HG02840 (cell line): ENCODE measurements around the gene SLC7A1.
A peak's percentile ranks its signal among the peaks of the same experiment; 100 is the strongest.

ENCODE experiments used
- ATAC-seq: cut with Tn5 transposase; IDR thresholded peaks from one replicate; pipeline ENCODE4 v1.9.1; 2021; ENCODE audit warnings: mild to moderate bottlenecking, moderate library complexity, moderate number of reproducible peaks; ENCODE audit not compliant: unreplicated experiment, low FRiP score

Gene SLC7A1

DNA sequence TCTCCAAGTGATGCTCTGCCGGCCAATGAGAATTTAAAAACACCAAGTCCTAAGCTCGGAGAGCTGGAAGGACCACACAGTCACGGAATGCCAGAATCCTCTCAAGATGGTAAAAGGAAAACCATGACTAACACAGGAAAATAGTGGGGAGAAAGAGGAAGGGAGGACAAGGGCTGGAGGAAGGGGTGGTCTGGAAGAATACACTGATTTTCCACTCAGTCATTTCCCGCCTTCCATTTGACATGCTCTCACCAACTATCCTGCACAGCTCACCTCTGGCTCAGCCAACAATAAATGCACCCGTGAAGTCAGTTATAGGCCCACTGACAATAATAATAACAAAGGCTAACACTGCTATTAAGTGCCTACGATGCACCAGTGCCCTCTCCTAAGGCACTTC, 31.5 kb downstream of the SLC7A1 start:
- ATAC-seq = no peak

DNA sequence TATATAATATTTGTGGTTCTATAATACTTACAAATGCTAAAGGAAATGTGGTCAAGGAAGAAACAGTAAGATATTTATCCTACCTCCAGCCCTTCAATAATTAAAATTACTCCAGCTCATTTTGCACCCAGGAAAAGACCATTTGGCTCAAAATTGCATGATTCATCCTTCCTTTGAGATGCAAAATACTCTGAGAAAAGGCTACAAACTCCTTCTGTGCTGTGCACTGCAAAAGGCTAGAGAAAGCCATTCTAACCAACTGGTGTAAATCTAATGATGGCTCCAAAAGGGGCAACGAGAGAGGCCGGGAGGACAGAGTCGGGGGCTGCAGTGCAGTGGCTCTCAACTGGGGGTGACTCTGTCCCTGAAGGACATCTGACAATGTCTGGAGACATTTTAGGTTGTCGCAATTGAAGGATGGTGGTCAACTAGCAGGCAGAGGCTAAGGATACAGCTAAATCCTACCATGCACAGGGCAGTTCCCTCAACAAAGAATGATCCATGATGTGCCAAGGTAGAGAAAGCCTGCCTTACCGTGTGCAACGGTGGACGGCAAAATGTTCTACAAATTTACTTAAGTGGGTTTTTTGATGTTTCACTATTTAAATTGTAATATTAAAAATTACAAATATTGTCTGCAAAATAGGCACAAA, 32.6 kb downstream of the SLC7A1 start:
- no peak for ATAC-seq

DNA sequence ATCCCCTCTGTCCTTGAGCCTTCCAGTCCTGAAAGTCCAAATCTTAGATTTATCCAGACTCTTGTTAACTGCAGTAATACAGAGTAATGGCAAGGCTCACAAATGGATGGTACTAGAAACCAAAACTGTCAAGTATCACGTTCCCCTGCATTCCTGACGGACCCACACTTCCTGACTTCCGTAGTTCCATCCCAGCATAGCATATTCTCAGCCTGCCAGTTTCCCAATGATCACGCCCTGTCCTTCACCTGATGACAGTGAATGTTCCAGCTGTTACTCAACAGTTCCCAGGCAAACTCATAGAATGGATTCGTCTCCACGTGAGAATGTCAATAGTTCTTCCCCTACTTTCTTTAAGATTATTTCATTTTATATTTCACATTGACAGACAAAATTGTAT, 33.6 kb downstream of the SLC7A1 start:
- no peak for ATAC-seq

DNA sequence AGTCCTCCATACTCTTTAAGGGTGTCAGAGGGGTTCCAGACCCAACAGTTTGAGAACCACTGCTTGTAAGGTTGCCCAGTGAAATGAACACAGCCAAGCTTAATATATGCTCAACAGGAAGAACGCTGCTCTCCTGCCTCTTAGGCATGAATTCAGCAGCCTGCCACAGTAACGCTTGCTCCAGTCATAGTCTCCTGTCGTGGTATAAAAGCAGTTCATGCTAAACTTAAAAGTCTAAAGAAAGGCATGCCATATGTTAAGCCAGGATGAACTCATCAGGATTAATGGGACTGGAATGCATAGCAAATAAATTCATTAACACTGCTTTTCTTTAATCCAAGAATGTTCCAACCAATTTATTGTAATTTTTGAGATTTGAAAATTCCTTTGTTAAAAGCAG, 38.7 kb downstream of the SLC7A1 start:
- ATAC-seq = no peak

DNA sequence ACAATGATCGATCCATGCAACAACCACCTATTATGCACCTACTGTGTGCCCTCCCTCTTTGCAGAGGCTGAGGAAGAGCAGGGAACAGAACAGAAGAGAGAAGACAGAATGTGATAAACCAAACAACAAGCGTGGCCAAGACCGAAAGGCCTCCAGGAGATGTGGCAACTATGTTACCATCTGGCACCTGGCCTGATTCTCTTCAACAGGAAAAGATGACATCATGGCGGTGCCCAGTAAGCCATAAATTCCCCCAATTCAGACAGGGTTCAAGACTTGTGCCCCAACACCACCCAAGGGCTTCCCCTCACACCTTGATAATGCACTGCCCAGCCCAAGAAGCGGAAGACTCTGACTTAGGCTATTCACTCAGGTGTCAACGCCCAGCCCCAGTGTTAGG, 44.3 kb downstream of the SLC7A1 start:
- ATAC-seq = no peak

DNA sequence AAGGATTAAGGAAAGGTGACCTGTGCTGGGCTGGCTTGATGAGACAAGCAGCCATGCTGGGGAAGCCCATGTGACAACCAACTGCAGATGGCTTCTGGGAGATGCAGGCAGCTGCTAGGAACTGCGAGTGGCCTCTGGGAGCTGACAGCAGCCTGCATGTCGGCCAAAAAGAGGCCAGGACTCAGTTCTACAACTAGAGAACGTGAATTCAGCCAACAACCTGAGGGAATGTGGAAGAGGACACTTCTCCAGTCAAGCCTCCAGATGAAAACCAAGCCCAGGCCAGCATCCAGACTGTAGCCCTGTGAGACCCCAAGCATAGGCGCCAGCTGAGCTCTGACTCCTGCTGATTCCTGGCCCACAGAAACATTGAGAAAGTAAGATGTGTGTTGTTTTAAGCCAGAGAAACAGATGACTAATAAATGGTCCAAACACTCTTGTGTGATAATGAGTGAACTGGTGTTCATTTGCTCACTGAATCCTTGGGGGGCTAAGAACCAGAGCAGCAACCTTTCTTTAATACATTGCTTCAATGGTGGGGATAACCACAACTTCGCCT, 45.0 kb downstream of the SLC7A1 start:
- ATAC-seq = no peak

DNA sequence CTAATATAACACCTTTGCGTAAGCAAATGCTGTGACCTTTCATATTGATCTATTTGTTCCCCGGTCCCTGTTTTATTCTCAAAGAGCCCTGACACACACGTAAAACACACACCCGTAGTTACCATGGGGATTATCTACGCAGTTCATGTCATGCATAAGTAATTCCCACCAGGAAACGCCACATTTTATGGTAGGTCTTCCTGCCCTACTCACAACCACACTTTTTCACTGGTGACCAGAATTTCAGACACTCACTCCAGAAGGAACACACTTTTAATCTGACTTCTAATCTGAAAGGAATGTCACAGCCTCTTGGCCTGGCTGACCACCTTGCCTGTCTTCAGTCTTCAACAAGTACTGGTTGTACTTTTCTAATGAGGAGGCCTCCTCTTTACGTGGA, 46.8 kb downstream of the SLC7A1 start:
- ATAC-seq = no peak

DNA sequence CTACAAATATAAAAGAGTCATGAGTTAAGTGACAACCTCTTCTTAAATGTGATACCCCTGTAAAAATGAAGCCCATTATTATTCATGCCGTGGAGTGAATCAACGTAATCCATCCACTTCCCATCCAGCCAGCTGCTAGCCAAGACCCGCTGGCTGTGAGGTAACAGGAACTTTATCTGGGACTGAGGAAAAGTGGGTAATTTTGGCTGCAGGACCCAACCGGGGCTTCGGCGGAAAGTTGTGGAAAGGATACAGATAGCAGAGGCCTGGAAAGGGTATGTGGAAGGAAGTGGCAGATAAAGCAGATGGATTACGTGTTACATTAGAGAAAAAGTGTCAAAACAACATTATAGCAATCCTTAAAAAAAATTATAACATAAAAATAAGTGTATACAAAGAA, 48.3 kb downstream of the SLC7A1 start:
- ATAC-seq = no peak

DNA sequence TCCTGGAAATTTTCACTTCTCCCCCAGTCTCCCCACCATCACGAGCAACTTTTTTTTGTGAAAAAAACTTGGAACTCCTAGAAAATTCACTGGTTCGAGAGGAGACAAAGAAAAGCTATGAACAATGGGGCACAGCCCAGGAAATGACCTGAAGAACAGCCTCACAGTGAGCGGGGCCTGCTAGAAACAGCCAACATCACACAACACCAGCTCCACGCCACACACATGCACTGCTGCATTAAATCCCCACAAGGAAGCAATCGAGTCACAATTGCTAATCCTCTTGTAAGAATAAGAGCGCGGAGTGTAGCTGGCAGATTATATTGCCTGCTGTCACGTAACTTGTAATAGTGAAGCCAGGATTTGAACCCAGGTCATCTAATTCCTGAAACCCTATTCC, 48.8 kb downstream of the SLC7A1 start:
- ATAC-seq = no peak

DNA sequence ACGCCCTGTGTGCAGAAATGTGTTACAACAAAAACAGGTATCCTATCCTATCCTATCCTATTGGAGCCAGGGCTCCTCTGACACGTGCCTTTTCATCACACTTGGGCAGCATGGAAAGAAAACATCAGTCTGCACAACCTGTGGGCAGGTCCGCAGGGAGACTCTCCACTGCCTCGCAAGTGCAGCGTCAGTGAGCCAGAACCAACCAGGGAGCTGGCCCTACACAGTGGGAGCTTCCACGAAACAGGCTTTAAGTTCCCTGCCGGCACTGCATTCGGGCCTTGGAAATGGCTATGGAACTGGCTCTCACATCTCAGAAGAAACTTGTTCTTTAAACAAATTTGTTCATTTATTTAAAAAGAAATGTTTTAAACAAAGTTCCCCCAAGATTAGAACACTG, 49.5 kb downstream of the SLC7A1 start:
- no peak for ATAC-seq

DNA sequence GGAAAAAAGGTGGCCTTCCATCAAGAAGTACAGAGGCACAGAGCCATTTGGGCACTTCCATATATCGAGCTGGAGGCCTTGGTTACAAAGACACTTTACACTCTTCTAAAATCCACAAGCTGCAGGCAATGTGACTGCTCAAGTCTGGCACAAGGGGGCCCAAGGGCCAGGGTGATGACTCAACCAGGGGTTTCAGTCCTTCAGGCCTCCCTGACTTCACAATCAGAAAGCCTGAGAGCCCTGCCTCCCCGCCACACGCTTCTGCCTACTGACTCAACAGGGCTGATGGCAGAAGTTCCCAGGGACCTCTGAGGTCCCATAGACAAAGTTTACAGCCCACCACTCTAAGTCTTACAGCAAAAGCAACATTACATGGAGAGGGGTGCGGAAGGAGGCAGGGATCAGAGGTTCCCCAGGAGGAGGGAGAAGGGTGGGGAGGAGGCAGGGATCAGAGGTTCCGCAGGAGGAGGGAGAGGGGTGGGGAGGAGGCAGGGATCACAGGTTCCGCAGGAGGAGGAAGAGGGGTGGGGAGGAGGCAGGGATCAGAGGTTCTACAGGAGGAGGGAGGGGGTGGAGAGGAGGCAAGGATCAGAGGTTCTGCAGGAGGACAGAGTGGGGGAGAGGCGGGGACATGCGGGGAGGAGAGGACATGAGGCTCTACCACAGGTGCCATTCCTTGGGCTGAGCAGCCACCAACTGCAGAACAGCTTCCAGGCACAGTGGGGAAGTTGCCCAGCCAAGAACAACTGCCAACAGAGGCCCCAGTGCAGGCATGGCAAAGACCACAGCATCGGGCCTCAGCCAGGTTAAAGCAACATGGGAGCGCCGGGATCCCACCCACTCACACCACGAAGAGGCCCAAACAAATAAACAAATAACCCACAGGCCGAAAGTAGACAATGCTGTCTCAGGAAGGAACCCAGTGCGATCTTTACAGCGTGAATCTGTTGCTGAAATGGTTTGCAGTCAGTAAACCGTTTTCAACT, 52.0 kb downstream of the SLC7A1 start:
- ATAC-seq = peak; percentile 92

DNA sequence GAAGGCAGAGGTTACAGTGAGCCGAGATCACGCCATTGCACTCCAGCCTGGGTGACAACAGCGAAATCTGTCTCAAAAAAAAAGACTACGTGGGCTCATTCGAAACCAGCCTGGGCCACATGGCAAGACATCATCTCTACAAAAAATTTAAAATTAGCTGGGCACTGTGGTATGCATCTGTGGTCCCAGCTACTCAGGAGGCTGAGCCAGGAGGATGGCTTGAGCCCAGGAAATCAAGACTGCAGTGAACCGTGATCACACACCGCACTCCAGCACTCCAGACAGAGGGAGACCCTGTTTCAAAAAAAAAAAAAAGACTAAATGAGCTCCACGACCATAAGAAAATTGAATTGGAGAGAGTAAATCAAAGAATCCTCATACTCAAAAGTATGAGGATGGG, 53.1 kb downstream of the SLC7A1 start:
- ATAC-seq = no peak

DNA sequence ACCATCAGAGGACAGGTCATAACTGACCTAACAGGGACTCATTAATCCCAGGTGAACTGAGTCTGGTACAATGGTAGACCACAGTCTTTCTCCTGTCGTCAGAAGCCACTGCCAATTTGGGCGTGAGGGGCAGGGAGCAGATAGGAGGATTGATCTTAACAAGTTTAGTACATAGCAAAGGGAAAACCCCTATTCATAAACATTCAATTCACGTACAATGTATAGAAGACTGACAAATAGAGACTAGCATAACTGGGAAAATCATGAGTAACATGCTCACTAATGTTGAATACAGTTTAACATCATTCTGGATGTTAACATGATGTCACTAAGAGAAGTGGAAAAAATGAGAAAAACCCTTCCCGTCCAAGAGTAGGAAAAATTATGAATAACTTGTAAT, 54.1 kb downstream of the SLC7A1 start:
- no peak for ATAC-seq

DNA sequence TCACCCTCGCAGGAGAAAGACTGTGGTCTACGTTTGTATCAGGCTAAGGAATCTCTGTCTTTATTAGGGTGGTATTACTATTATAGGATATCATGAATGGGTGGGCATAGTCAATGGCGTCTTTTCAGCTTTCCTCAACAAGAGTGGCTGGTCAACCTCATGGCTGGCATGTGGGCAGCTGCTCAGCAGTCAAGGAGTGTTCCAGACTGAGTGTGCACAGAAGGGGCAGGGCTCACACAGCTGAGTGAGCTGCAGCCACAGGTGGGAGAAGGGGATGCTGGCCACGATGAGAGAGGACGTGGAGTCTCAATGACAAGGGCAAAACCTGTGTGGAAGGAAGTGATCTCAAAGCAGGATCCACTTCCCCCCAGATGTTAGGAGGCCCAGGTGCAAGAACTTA, 54.7 kb downstream of the SLC7A1 start:
- ATAC-seq = no peak

DNA sequence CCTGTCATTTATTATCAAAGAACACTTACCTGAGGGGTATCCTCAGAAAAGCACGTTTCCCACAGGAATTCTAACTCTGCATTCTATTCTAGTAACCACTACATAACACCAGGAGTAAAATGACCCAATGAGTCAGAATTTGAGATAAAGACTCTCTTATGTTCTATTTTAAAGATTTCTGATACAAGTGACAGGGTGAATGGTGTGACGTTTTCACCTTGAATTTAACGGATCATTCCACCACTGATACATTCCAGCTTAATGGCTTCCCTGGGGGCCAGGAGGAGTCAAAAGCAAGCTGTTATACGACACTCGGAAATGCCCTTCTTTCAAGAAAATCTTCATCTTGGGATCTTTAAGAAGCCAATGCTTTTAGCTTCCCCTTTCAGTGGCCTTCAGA, 55.2 kb downstream of the SLC7A1 start:
- no peak for ATAC-seq

DNA sequence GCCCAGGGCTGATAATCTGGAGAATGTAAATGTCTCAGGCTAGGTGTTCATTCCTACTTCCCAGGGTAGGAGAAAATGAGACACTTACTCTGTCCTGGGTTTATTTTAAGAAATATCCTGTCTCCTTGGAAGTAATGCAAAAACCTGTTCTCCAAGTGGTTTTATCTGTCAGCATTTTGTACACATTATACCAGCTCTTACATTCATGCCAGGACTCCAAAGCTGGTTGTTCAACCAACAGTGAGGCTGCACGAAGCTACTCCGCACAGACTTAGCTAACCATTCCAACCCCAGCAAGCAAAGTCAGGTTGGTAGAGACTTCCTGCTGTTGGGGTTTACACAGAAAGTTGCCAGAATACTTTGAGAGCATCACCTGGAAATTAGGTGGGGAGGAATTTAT, 55.6 kb downstream of the SLC7A1 start:
- no peak for ATAC-seq

DNA sequence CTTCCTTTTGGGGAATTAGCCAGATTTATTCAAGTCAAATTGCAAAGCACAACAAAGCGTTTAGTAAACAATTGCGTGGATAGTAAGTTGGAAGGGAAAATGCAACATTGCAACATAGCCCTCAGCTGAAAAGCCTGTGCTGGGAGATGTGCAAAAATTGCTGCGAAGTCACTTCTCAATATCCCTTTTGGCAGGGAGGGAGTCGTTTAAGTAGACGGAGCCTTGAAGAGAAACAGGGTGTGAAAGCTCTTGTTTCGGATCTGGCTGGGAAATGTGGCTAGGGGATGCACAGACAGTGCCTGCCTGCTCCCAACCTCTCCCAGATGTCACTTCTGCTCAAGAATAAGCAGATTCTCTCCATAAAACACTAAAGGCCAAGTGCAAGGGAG, 56.8 kb downstream of the SLC7A1 start:
- no peak for ATAC-seq

DNA sequence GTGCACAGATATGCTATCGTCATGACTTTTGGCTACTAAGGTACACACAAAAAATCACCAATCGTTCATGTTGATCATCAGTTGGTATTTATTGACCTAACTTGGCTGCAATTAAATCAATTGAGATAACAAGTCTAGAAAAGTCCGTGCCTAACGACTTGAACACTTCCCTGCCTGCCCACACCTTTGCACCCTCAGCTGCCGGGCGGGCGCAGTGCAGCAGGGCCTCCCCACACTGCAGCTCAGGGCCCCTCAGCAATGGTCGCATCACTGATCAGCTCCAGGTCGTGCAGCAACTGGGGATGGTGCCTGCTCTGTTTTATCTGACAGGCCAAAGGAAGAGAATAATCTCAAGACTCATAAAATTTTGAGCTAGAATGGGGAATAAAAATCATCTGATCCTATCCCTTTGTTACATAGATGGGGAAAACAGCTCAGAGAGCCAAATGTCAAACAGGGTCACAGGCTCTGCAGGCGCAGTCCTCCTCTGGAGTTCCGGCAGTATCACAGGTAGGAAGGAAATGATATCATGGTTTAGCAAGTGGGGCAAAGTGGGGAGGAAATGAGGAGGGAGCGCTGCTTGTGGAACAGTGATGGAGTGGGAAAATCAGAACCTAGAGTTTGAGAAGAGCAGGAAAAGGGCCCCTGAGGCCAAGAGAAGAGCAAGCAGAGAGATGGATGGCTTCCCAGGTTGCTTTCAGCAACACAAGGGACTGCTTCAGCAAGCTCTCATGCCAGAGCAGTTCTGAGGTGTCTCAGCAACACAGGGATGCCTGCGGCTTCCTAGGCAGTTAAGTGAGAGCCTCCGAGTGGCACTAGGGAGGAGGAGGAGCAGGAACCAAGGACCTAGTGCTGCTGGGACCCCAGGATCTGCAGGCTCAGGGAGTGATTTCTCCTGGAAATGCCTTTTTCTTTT, 57.5 kb downstream of the SLC7A1 start:
- no peak for ATAC-seq

DNA sequence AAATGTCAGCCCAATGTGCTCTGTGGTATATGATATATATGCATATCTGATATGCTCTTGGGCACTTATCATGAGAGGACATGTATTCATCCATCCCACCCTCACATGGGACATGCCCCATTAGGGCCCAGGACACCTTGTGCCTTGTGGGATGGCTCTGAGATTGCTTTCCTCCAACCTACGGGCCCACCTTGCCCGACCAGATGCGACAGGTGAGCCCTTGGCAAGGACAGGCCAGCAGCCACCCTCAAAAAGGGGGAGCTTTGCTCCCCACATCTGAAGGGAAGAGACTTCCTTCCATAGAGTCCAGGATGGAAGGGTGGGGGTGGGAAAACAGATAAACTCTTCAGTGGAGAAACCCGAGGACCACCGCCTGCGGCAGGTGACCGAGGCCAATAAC, 58.6 kb downstream of the SLC7A1 start:
- no peak for ATAC-seq
